Stimulated activated CD8-positive, alpha-beta memory T cell treated with anti-CD3 and anti-CD28 coated beads, Interleukin-12 subunit alpha, Interleukin-12 subunit beta, amount 100 ng/mL, for 24 hours (primary cell): Measurements from ENCODE around the gene DSG2.

Experiments used
- DNase-seq: peaks from one replicate; pipeline ENCODE4 v3.0.0-alpha.2; 2020; ENCODE audit errors: extremely low read depth

DSG2 gene

GRCh38 chr18:31555971-31556747 lies 58.2 kb downstream of the DSG2 start:
- DNase-seq, result no peak

DNA sequence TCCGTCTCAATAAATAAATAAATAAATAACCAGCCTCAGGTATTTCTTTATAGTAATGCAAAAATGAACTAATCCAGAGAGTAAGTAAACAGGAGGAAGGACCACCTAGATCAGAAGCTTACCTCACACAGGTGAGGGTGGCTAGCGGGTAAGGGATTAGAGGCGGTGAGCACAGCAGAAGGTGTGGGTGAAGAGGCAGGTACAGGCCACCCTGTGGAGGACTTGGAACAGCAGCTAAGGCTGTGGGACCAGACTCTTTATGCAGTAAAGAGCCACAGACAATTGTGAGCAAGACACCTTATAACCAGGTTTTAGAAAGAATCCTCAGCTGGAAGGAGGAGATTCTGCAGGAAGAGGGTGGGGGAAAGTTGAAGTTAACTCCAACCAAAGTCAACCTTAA lies 59.5 kb downstream of the DSG2 start:
- no peak for DNase-seq

DNA sequence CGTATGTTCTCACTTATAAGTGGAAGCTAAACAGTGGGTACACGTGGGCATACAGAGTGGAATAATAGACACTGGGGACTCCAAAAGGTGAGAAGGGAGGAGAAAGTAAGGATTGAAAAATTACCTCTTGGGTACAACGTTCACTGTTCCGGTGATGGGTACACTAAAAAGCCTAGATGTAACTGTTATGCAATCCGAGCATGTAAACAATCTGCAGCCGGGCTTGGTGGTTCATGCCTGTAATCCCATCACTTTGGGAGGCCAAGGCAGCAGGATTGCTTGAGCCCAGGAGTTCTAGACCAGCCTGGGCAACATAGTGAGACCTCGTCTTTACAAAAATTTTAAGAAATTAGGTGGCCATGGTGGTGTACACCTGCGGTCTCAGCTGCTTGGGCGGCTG lies 60.6 kb downstream of the DSG2 start:
- DNase-seq, result no peak

DNA sequence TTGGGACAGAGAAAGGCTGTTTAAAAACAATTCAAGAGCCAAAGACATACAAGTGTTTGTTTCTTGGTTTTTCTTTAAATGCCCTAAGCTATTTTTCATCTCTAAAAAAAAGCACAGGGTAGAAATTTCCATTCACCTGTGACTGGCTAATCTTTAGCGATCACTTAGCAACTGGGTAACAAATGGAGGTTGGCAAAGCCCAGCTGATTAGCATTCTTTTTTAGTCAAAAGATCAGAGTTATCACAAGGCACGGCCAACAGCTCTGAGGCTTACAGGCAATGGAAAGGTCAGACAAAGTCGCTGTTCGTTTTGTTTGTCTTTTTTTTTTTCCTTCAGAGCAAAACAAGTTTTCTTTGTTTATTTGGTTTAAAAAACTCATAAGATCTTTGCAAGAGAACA lies 64.7 kb downstream of the DSG2 start:
- no peak for DNase-seq

DNA sequence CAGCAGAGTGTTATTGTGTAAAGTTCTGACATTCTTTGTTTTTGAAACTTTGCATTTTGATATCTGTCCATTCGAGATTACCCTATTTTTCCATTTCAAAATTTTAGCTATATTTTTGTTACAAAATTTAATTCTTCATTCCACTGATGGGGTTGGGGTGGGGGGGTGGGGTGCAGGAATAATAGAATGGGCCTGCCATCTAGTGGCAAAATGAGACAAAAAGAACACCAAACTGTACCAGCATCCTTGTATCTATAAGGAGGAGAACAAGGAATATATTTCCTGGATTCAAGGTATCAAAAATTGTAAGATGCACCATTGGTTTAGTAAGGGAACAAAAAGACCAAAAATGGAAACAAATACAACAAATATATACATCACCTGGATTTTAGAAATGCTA lies 65.8 kb downstream of the DSG2 start:
- no peak for DNase-seq

DNA sequence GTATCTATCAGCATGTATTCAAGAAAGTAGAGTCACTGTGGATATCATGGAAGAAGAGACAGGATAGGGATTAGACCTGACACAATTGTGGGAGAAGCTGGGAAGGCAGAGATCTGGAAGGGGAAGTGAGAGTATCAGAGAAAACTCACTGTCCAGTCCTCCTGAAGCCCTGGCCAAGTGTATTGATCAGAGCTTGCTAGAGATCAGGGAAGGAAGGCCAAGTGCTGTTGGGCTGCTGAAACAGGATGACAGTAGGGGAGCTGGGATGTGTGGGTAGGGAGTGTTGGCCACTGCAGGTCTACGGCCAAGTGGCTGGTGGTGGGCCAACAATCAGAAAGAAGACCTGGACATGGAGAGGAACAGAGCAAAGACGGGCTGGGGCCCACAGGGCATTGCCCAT lies 67.4 kb downstream of the DSG2 start:
- no peak for DNase-seq

- DNase-seq, result no peak
These were observed 68.0 kb downstream of the DSG2 start for GRCh38 chr18:31565782-31566512.

DNA sequence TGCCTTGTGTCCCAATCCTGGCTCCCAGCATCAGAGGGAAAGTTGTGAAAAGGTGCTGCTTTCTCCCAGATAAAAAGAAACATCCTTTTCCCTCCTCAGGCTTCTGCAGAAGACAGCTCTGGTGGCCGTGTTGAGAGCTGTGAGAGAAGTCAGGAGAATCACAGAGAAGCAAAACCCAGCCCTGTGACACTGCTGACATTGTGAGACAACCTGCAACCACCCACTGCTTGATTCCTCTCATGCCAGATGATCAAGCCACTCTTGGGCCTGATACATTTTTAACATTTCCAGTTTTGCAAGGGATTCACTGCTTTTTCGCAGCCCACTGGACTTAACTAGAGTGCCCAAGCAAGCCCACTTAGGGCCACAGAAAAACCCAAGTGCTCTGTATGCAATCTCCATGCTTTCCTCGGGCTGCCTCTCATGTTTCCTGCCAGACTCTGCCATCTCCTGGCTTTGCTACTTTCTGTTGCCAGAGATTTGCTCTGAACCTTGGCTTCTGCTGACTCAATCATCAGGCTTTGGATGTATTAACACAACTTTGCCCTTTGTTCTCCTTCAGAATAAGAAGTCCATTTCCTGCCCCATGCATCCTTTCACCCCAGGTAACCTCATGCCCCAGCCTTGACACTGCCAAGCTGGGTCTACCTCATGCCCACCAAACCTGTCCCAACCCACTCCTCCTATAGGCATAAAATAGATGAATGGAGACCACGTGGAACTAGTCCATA lies 68.8 kb downstream of the DSG2 start:
- no peak for DNase-seq

DNA sequence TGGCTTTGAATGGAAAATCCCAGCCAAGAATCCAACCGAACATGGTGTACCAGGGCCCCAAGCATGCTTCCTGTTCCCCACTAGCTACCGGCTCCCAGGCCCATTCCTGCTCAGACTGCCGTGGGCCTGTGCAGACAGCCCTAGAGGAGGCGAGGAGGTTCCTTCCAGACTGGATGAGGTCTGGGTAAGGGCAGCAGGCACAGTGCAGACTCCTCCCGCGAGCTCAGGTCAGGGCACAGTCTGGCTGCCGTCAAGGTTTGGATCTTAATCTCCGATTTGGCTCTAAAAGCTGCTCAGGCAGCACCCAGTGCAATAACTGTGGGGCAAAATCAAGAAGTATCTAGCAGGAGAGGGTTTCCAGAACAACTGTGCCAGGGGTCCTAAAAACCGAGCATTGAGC lies 74.4 kb downstream of the DSG2 start:
- DNase-seq, result no peak

DNA sequence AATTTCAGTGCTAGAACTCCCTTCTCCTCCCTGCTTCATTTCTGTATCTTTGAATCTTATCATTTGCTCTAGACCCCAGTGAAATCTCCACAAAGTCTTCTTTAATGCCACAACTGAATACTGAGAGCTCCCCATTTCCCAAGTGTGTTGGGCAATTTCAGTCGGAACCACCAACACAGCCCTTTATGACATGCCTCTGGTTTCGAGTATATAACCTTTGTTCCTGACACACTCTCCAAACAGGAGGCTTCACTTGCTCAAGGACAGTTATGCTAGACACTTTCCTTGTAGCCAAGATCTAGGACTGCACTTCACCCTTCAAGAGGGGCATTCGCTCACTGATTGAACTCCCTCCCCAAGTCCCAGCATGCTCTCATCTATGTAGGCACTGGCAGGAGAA lies 75.1 kb downstream of the DSG2 start:
- no peak for DNase-seq

DNA sequence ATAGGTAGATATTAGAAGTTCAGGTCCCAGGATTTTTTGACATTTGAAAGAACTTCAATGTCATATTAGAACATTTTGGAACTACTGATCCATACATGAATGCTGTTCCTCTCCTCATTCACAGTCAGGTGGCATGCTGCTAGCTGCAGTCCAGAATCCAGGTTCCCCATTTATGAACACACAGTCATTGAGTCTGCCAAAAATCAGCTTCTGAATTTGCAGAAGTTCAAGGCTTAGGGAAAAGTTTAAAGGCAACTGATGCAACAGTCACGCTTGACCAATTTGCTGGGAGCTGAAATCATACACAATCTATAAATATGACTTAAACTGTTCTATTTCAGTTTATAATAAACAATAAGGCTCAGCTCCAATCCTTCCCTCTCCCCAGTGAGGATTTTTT lies 76.4 kb downstream of the DSG2 start:
- no peak for DNase-seq

DNA sequence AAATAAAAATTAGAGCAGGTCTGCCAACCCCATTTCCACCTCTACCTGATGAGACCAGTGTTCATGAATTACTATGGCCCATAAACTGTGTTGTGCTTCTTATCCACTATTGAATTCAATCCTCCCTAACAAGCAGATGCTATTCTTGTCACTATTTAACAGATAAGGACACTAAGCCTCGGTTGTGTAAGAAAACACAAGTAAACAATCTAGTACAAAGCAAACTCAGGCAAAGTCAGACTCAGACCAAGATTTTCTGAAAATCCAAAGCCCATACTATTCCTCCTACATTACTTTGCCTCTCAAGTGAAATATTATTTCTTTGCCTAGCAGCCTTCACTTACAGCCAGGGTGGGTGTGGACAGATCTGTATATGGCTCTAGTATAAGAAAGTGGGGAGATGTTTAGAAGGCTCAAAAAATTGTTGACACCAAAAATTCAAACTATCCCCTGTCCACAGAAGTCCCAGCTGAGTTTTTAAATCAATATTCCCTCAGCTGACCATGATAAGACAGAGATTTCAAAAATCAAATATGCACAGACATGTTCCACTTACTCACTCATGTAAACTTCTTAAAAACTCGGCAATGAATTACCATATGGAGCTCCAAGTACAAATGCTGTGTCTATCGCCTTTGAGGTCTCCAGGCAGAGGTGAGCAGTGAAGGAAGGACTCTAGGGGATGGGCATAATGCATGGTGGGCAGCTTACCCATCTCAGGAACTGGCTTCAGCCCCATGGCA lies 77.7 kb downstream of the DSG2 start:
- DNase-seq, result no peak

DNA sequence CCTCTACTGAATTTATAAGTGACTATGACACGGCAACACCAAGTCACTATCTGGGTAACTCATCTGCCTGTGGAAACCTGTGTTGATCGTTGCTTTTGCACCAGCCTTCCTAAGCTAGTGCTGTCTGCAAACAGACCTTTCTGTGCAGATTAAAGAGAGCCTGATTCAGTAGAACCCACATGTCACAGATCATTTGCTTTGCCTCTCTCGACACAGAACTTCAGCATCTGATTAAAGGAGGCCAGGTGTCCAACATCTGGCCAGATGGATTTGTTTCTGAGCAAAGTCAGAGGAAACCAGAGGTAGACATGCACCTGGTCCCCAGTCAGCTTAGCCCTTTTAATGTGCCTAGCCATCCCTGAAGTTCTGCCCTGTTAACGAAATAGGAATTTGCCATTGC lies 78.7 kb downstream of the DSG2 start:
- no peak for DNase-seq

DNA sequence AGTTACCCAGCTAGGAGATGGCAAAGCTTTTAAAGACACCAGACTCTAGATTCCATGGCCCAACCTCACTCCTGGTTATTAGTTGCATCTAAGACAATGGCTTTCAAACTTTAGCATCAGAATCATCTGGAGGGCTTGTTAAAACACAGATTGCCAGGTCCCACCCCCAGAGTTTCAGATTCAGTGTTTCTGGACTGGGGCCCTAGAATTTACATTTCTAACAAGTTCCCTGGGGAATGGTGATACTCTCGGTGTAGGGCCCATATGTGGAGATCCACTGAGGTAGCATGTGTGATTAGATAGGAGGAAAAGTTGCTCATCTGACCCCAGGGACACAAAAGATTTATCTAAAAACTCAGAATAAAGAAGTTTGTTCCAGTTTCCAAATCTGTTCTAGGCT lies 79.2 kb downstream of the DSG2 start:
- DNase-seq, result no peak

- DNase-seq, result no peak
These were observed 80.1 kb downstream of the DSG2 start for GRCh38 chr18:31578126-31578525.

GRCh38 chr18:31579375-31579774 lies 81.4 kb downstream of the DSG2 start:
- DNase-seq, result no peak

DNA sequence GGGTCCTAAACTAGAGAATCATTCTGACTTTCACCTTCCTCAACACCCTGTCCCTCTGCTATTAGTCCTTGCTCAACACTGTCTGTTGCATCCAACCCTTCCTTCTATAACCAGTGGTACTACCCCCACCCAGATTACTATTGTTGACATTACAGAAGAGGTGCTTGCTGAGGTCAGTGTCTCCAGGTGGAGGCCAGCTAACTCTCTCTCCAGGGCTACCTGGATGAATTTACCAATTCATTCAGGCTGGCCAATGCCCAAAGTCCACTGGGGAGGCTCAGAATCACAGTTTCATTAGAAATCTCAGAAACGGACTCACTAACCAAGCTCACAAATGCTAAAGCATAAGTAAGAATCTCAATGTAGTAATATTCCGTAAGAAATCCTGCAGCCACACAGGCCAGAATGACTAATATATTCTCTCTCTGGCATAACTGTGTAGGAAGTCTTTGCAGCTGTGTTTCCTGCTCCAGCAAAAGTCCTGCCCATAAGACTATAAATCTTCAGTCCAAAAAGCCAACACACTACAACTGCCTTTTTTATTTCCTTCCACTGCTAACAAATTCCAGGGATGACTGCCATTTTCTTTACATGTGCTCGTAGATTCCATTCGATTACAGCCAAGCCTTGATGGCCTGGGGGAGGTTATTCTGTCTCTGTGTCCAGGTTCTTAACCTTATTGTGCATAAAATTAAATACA lies 83.7 kb downstream of the DSG2 start:
- DNase-seq, result no peak

GRCh38 chr18:31583185-31583854 lies 85.3 kb downstream of the DSG2 start:
- no peak for DNase-seq

- no peak for DNase-seq
These were observed 88.0 kb downstream of the DSG2 start for GRCh38 chr18:31585991-31586390.

- DNase-seq, result no peak
These were observed 88.6 kb downstream of the DSG2 start for GRCh38 chr18:31586616-31587015.

GRCh38 chr18:31587529-31587928 lies 89.6 kb downstream of the DSG2 start:
- no peak for DNase-seq
